ENCODE data around the gene ZNF33A. TPM values are rescaled to one million over a fixed set of nuclear protein-coding genes. Genes with fewer than 3 reads are reported as not detected.
A peak's percentile ranks its signal among the peaks of the same experiment; 100 is the strongest.
"Not testable (repeated sequence)": the region's sequence is repeated elsewhere in the genome, so short reads cannot be mapped to it uniquely, and the experiment has no call there.

ZNF33A gene
- total RNA-seq, 2 experiments from 2014 or later = 25.9 to 30.3 TPM

DNA sequence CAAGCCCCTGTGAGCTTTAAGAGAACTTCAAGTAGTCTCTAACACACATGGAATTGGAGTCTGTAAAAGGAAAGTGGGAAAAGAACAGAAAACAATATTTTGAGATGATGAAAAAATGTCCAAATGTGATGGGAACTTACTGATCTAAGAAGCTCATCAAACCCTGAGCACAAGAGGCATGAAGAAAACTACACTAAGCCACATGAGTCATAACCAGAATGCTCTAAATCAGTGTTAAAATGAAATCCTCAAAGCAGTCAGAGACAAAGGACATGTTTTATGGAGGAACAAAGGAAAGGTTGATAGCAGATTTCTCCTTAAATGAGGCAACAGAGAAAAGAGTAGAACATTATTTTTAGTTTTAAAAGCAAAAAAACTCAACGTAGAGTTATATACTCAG lies 37.2 kb downstream of the ZNF33A start:
- Mint-ChIP-seq H3K9me3 (peaks cover 17% of the 10 kb centered on the region), H3K4me1 (ENCODE audit: low read depth) (peaks cover 33% of the 10 kb centered on the region), H3K4me3 (no peak overlapping the region), H3K27ac (no peak overlapping the region), H3K36me3 (ENCODE audit: low read depth) (peaks cover 92% of the 10 kb centered on the region), H3K27me3 (no peaks in the 10 kb centered on the region)
- ChIA-PET POLR2A (no interaction called here), CTCF (interaction anchor here (0.6 kb wide), 1 partner anchor 41 kb away, joined by 3 read pairs; no protein-coding TSS in a partner anchor)
- Histone ChIP-seq H3K4me1 (ENCODE audit: insufficient read depth, low read length) (peaks cover under 1% of the 10 kb centered on the region), H3K27me3 (ENCODE audit: control insufficient read depth in 1 of 2, insufficient read depth in 2 of 2, low read length in 2 of 2) (no peaks in the 10 kb centered on the region), H3K4me3 (ENCODE audit: low read length) (no peak overlapping the region), H3K36me3 (ENCODE audit: insufficient read depth, low read length) (peaks cover 41% of the 10 kb centered on the region), H3K27ac (ENCODE audit: low read depth in 1 of 2, low read length in 2 of 2) (no peak overlapping the region), H3K9me3 (ENCODE audit: control insufficient read depth in 1 of 2, insufficient read depth in 1 of 2, low read length in 2 of 2) (peaks cover 10 to 17% of the 10 kb centered on the region in 2 experiments)
- no peak for DNase-seq
- no peak for ATAC-seq (ENCODE audit: poor library complexity)
- TF ChIP-seq, protein P1, sequence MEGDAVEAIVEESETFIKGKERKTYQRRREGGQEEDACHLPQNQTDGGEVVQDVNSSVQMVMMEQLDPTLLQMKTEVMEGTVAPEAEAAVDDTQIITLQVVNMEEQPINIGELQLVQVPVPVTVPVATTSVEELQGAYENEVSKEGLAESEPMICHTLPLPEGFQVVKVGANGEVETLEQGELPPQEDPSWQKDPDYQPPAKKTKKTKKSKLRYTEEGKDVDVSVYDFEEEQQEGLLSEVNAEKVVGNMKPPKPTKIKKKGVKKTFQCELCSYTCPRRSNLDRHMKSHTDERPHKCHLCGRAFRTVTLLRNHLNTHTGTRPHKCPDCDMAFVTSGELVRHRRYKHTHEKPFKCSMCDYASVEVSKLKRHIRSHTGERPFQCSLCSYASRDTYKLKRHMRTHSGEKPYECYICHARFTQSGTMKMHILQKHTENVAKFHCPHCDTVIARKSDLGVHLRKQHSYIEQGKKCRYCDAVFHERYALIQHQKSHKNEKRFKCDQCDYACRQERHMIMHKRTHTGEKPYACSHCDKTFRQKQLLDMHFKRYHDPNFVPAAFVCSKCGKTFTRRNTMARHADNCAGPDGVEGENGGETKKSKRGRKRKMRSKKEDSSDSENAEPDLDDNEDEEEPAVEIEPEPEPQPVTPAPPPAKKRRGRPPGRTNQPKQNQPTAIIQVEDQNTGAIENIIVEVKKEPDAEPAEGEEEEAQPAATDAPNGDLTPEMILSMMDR (IDR thresholded peaks at IDR 0.05) = no peak
- intact Hi-C loops (cut with DNase I, micrococcal nuclease) = no loop called here

DNA sequence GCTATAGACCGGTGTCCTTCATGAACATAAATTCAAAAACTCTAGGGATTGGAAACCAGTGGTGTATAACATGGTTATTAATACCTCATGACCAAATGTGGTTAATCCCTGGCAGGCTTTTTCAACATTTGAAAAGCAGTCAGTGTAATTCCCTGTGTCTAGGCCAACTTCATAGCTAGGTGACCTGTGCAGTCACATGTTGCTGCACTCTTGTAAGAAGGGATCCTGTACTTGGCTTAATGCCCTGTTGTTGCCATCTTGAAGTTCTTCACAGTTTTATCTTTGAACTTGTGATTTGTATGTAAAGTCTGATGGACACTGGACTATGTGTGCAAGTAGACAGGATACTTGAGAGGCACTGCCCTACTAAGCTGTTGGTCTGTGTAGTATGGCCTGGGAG lies 39.7 kb downstream of the ZNF33A start:
- ATAC-seq (ENCODE audit: poor library complexity) (no peak), DNase-seq (no peak)
- peaks cover 14% of the 10 kb centered on the region for H3K4me1 Mint-ChIP-seq (ENCODE audit: low read depth)
- ChIA-PET POLR2A (no interaction called here), CTCF (no interaction called here)
- Histone ChIP-seq H3K36me3 (ENCODE audit: insufficient read depth, low read length) (peaks cover 52% of the 10 kb centered on the region), H3K4me3 (ENCODE audit: low read length) (no peak overlapping the region), H3K27me3 (ENCODE audit: control insufficient read depth in 1 of 2, insufficient read depth in 2 of 2, low read length in 2 of 2) (no peaks in the 10 kb centered on the region), H3K4me1 (ENCODE audit: insufficient read depth, low read length) (no peaks in the 10 kb centered on the region), H3K9me3 (ENCODE audit: control insufficient read depth in 1 of 2, insufficient read depth in 1 of 2, low read length in 2 of 2) (peaks cover 10 to 40% of the 10 kb centered on the region in 2 experiments), H3K27ac (ENCODE audit: low read depth in 1 of 2, low read length in 2 of 2) (no peak overlapping the region)
- intact Hi-C loops (cut with DNase I, micrococcal nuclease) = no loop called here
- H3K4me3 Mint-ChIP-seq = no peak overlapping the region
- TF ChIP-seq, protein P1 (IDR thresholded peaks at IDR 0.05) = no peak
- peaks cover 94% of the 10 kb centered on the region for H3K36me3 Mint-ChIP-seq (ENCODE audit: low read depth)
- H3K27me3 Mint-ChIP-seq = no peaks in the 10 kb centered on the region
- no peak overlapping the region for H3K27ac Mint-ChIP-seq
- peaks cover 27% of the 10 kb centered on the region for H3K9me3 Mint-ChIP-seq

DNA sequence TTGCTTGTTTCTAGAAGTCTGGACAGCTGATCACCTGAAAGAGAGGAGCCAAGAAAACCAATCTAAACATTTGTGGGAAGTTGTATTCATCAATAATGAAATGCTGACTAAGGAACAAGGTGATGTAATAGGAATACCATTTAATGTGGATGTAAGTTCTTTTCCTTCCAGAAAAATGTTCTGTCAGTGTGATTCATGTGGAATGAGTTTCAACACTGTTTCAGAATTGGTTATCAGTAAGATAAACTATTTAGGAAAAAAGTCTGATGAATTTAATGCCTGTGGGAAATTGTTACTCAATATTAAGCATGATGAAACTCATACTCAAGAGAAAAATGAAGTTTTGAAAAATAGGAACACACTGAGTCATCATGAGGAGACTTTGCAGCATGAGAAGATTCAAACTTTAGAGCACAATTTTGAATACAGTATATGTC lies 43.9 kb downstream of the ZNF33A start:
- H3K36me3 Mint-ChIP-seq (ENCODE audit: low read depth) = peaks cover 94% of the 10 kb centered on the region
- Histone ChIP-seq H3K27ac (ENCODE audit: low read depth in 1 of 2, low read length in 2 of 2) (no peak overlapping the region), H3K4me3 (ENCODE audit: low read length) (no peak overlapping the region), H3K27me3 (ENCODE audit: control insufficient read depth in 1 of 2, insufficient read depth in 2 of 2, low read length in 2 of 2) (no peaks in the 10 kb centered on the region), H3K9me3 (ENCODE audit: control insufficient read depth in 1 of 2, insufficient read depth in 1 of 2, low read length in 2 of 2) (peaks cover 8 to 74% of the 10 kb centered on the region in 2 experiments), H3K36me3 (ENCODE audit: insufficient read depth, low read length) (peaks cover 69% of the 10 kb centered on the region), H3K4me1 (ENCODE audit: insufficient read depth, low read length) (no peaks in the 10 kb centered on the region)
- POLR2A ChIA-PET = no interaction called here
- no peak overlapping the region for H3K4me3 Mint-ChIP-seq
- CTCF ChIA-PET = no interaction called here
- intact Hi-C loops (cut with DNase I, micrococcal nuclease) = no loop called here
- H3K27me3 Mint-ChIP-seq = no peaks in the 10 kb centered on the region
- ATAC-seq (ENCODE audit: poor library complexity) = no peak
- no peak overlapping the region for H3K27ac Mint-ChIP-seq
- no peaks in the 10 kb centered on the region for H3K4me1 Mint-ChIP-seq (ENCODE audit: low read depth)
- peaks cover 29% of the 10 kb centered on the region for H3K9me3 Mint-ChIP-seq
- TF ChIP-seq, protein P1 (IDR thresholded peaks at IDR 0.05) = no peak
- DNase-seq = no peak

DNA sequence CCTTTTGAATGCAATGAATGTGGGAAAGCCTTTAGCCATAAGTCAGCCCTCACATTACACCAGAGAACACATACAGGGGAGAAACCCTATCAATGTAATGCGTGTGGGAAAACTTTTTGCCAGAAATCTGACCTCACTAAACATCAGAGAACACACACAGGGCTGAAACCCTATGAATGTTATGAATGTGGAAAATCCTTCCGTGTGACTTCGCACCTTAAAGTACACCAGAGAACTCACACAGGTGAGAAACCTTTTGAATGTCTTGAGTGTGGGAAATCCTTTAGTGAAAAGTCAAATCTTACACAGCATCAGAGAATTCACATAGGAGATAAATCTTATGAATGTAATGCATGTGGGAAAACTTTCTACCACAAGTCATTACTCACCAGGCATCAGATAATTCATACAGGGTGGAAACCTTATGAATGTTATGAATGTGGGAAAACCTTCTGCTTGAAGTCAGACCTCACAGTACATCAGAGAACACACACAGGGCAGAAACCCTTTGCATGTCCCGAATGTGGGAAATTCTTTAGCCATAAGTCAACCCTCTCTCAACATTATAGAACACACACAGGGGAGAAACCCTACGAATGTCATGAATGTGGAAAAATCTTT lies 44.9 kb downstream of the ZNF33A start:
- H3K4me1 ChIP-seq (ENCODE audit: insufficient read depth, low read length); POLR2A ChIA-PET; DNase-seq; H3K27ac Mint-ChIP-seq; H3K4me1 Mint-ChIP-seq (ENCODE audit: low read depth); H3K27me3 ChIP-seq (ENCODE audit: control insufficient read depth in 1 of 2, insufficient read depth in 2 of 2, low read length in 2 of 2); H3K27ac ChIP-seq (ENCODE audit: low read depth in 1 of 2, low read length in 2 of 2); ATAC-seq (ENCODE audit: poor library complexity); intact Hi-C loops (cut with DNase I, micrococcal nuclease); H3K4me3 ChIP-seq (ENCODE audit: low read length); H3K27me3 Mint-ChIP-seq; H3K4me3 Mint-ChIP-seq; CTCF ChIA-PET: not testable (repeated sequence)
- Histone ChIP-seq H3K9me3 (ENCODE audit: control insufficient read depth in 1 of 2, insufficient read depth in 1 of 2, low read length in 2 of 2) (peaks cover 7 to 81% of the 10 kb centered on the region in 2 experiments), H3K36me3 (ENCODE audit: insufficient read depth, low read length) (peaks cover 64% of the 10 kb centered on the region)
- Mint-ChIP-seq H3K36me3 (ENCODE audit: low read depth) (peaks cover 94% of the 10 kb centered on the region), H3K9me3 (peaks cover 32% of the 10 kb centered on the region)

DNA sequence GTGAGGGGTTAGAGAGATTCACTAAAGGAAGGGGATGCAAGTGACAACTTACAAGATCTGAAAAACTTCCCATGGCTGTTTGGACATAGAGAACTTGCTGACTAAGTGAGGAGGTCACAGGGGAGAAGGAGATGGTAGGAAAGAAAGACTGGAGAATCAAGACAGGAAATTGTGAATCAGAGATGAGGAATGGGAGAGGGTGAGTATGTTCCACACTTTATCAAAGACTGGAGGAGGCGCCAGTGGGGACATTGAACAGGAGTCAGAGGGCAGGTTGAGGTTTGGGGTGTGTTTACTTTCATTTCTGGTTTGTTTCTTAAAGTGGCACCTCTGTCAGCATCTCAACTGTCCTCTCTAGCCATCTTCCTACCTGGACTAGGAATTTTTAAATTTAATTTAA lies 59.2 kb downstream of the ZNF33A start:
- H3K27ac Mint-ChIP-seq; H3K27me3 Mint-ChIP-seq; H3K27me3 ChIP-seq (ENCODE audit: control insufficient read depth in 1 of 2, insufficient read depth in 2 of 2, low read length in 2 of 2); H3K4me1 Mint-ChIP-seq (ENCODE audit: low read depth); H3K36me3 Mint-ChIP-seq (ENCODE audit: low read depth); CTCF ChIA-PET; H3K4me1 ChIP-seq (ENCODE audit: insufficient read depth, low read length); H3K4me3 Mint-ChIP-seq; H3K9me3 Mint-ChIP-seq; POLR2A ChIA-PET; H3K36me3 ChIP-seq (ENCODE audit: insufficient read depth, low read length); H3K27ac ChIP-seq (ENCODE audit: low read depth in 1 of 2, low read length in 2 of 2); H3K4me3 ChIP-seq (ENCODE audit: low read length); ATAC-seq (ENCODE audit: poor library complexity): not testable (repeated sequence)
- intact Hi-C loops (cut with DNase I, micrococcal nuclease) = loop anchor here in 1 of 2 experiments (5.0 kb wide), 1 partner anchor 48 kb away; no protein-coding TSS in a partner anchor
- peak in 1 of 14 experiments; percentile 4 for DNase-seq
- peaks cover 9 to 25% of the 10 kb centered on the region in 2 experiments for H3K9me3 ChIP-seq (ENCODE audit: control insufficient read depth in 1 of 2, insufficient read depth in 1 of 2, low read length in 2 of 2)

All from CD4-positive, alpha-beta T cell (primary cell).